H1 (cell line): ENCODE results near the gene LIMK2. TPM values are rescaled to one million over a fixed set of nuclear protein-coding genes. Genes with fewer than 3 reads are reported as not detected.

Experiments used
- CTCF ChIA-PET: fragments of 300-600 bp; sonication (Branson Sonifier 250); formaldehyde crosslinking; loops from one replicate; lab custom pipeline; 2021; ENCODE audit not compliant: partially characterized antibody; lab: Charles Lee
- POLR2A ChIA-PET: fragments of 300-600 bp; sonication (Branson Sonifier 250); formaldehyde crosslinking; loops from one replicate; lab custom pipeline; 2021; ENCODE audit warnings: inconsistent platforms; ENCODE audit not compliant: partially characterized antibody; lab: Charles Lee
- DNase-seq, 2 experiments: peaks; one replicate each; pipeline versions ENCODE4 v3.0.0 to v3.0.0-alpha.2; 2010 to 2022; ENCODE audit warnings: low spot score in 2 of 2, low read depth in 1 of 2, mixed read lengths in 1 of 2
- FAIRE-seq: peaks from 2 replicates; lab custom pipeline; 2011; peaks lifted over from hg19 to GRCh38; lab: Jason Lieb, UNC
- H2AFZ ChIP-seq: 2 replicates; pipeline ENCODE4 v1.8.1; 2012; ENCODE audit warnings: low read length, inconsistent platforms
- H2AK5ac ChIP-seq: 2 replicates; pipeline ENCODE4 v1.6.1; 2013; ENCODE audit warnings: low read depth, low read length
- H2BK120ac ChIP-seq: replicated peaks from 2 replicates; pipeline ENCODE3; 2013; ENCODE audit warnings: low read depth, low read length, inconsistent platforms
- H2BK12ac ChIP-seq: 2 replicates; pipeline ENCODE4 v1.6.1; 2013; ENCODE audit warnings: low read depth, low read length
- H2BK15ac ChIP-seq: 2 replicates; pipeline ENCODE4 v1.6.1; 2013; ENCODE audit warnings: low read length
- H2BK20ac ChIP-seq: 2 replicates; pipeline ENCODE4 v1.6.1; 2013; ENCODE audit warnings: low read length
- H2BK5ac ChIP-seq: 2 replicates; pipeline ENCODE4 v1.6.1; 2013; ENCODE audit warnings: low read depth, low read length
- H3K14ac ChIP-seq: 2 replicates; pipeline ENCODE4 v1.6.1; 2013; ENCODE audit warnings: inconsistent platforms; ENCODE audit not compliant: insufficient read length
- H3K18ac ChIP-seq: 2 replicates; pipeline ENCODE4 v1.6.1; 2013; ENCODE audit warnings: low read length; ENCODE audit errors: extremely low read depth
- H3K23ac ChIP-seq: 2 replicates; pipeline ENCODE4 v1.6.1; 2013; ENCODE audit warnings: inconsistent platforms; ENCODE audit not compliant: insufficient read length
- H3K23me2 ChIP-seq: 2 replicates; pipeline ENCODE4 v1.6.1; 2013; ENCODE audit warnings: low read depth, low read length
- H3K27ac ChIP-seq: 2 replicates; pipeline ENCODE4 v1.6.1; 2011; ENCODE audit warnings: low read depth, low read length, inconsistent platforms
- H3K27me3 ChIP-seq, 4 experiments: replicated peaks in 1 of 4; 1 replicate in 1 of 4; 2 replicates in 3 of 4; pipeline versions ENCODE4 v1.6.1 to v1.8.1; 2011 to 2013; ENCODE audit warnings: low read length in 3 of 4, mild to moderate bottlenecking in 3 of 4, inconsistent platforms in 2 of 4, mixed read lengths in 2 of 4, moderate library complexity in 1 of 4; ENCODE audit not compliant: control insufficient read depth in 3 of 4, insufficient read depth in 3 of 4; ENCODE audit errors: extremely low read depth in 1 of 4
- H3K36me3 ChIP-seq, 4 experiments: 2 replicates each; pipeline versions ENCODE4 v1.6.1 to v1.8.1; 2011 to 2013; ENCODE audit warnings: mild to moderate bottlenecking in 4 of 4, low read length in 3 of 4, moderate library complexity in 2 of 4, control low read depth in 1 of 4, inconsistent platforms in 1 of 4; ENCODE audit not compliant: insufficient read depth in 4 of 4, control insufficient read depth in 2 of 4
- H3K4ac ChIP-seq: replicated peaks from 2 replicates; pipeline ENCODE3; 2013; ENCODE audit warnings: low read length, low read depth, mixed read lengths, inconsistent platforms; ENCODE audit not compliant: insufficient read length
- H3K4me1 ChIP-seq, 4 experiments: replicated peaks in 1 of 4; 1 replicate in 1 of 4; 2 replicates in 3 of 4; pipeline versions ENCODE4 v1.6.1 to v1.8.1; 2011 to 2013; ENCODE audit warnings: low read length in 3 of 4, inconsistent platforms in 2 of 4, mixed read lengths in 1 of 4; ENCODE audit not compliant: insufficient read depth in 4 of 4, control insufficient read depth in 3 of 4
- H3K4me2 ChIP-seq, 2 experiments: 2 replicates each; pipeline versions ENCODE4 v1.6.1 to v1.8.1; 2011 to 2013; ENCODE audit warnings: low read depth in 2 of 2, low read length in 2 of 2, control low read depth in 1 of 2, inconsistent platforms in 1 of 2, mild to moderate bottlenecking in 1 of 2; ENCODE audit not compliant: insufficient read depth in 1 of 2
- H3K4me3 ChIP-seq, 4 experiments: fragments of 200-600, 300-600 bp in 1 of 4; sonication (generic), shearing (Covaris generic), sonication (Bioruptor Twin) in 1 of 4; 2 replicates each; pipeline versions ENCODE4 v1.5.1 to v1.8.1; 2011 to 2016; ENCODE audit warnings: low read length in 4 of 4, low read depth in 3 of 4, control low read depth in 2 of 4, inconsistent platforms in 2 of 4, mild to moderate bottlenecking in 2 of 4, mixed read lengths in 1 of 4, moderate library complexity in 1 of 4; ENCODE audit not compliant: insufficient read depth in 2 of 4; ENCODE audit errors: extremely low read depth in 1 of 4
- H3K56ac ChIP-seq: replicated peaks from 2 replicates; pipeline ENCODE3; 2013; ENCODE audit warnings: low read depth, mild to moderate bottlenecking, mixed read lengths, low read length, inconsistent platforms; ENCODE audit not compliant: insufficient read length
- H3K79me1 ChIP-seq: 2 replicates; pipeline ENCODE4 v1.6.1; 2013; ENCODE audit warnings: low read depth, low read length, control low read depth
- H3K79me2 ChIP-seq, 2 experiments: 2 replicates each; pipeline versions ENCODE4 v1.6.1 to v1.8.1; 2012 to 2013; ENCODE audit warnings: low read length in 2 of 2, mild to moderate bottlenecking in 2 of 2, inconsistent platforms in 1 of 2; ENCODE audit not compliant: insufficient read depth in 2 of 2, control insufficient read depth in 1 of 2
- H3K9ac ChIP-seq, 4 experiments: replicated peaks in 1 of 4; 1 replicate in 1 of 4; 2 replicates in 3 of 4; pipeline versions ENCODE4 v1.6.1 to v1.8.1; 2011 to 2013; ENCODE audit warnings: low read depth in 3 of 4, low read length in 3 of 4, control low read depth in 2 of 4, mild to moderate bottlenecking in 2 of 4, moderate library complexity in 2 of 4, inconsistent platforms in 1 of 4; ENCODE audit errors: extremely low read depth in 1 of 4
- H3K9me3 ChIP-seq, 2 experiments: 2 replicates each; pipeline versions ENCODE4 v1.6.1 to v1.8.1; 2012 to 2013; ENCODE audit warnings: mild to moderate bottlenecking in 2 of 2, moderate library complexity in 2 of 2, control low read depth in 1 of 2, inconsistent platforms in 1 of 2, low read depth in 1 of 2, low read length in 1 of 2, mixed read lengths in 1 of 2; ENCODE audit not compliant: insufficient read depth in 2 of 2
- H4K20me1 ChIP-seq, 2 experiments: replicated peaks in 1 of 2; 2 replicates each; pipeline versions ENCODE3 to v1.8.1; 2011 to 2013; ENCODE audit warnings: inconsistent platforms in 2 of 2, low read length in 2 of 2, mild to moderate bottlenecking in 1 of 2; ENCODE audit not compliant: insufficient read depth in 2 of 2, control insufficient read depth in 1 of 2
- H4K5ac ChIP-seq: 2 replicates; pipeline ENCODE4 v1.6.1; 2013; ENCODE audit warnings: low read length, low read depth, mixed read lengths, inconsistent platforms; ENCODE audit not compliant: insufficient read length
- H4K8ac ChIP-seq: 2 replicates; pipeline ENCODE4 v1.8.0; 2013; ENCODE audit warnings: mild to moderate bottlenecking, moderate library complexity, low read length, inconsistent platforms; ENCODE audit not compliant: insufficient read depth; ENCODE audit errors: extremely low read depth
- H4K91ac ChIP-seq: replicated peaks from 2 replicates; pipeline ENCODE3; 2013; ENCODE audit warnings: low read length, mixed read lengths, inconsistent platforms; ENCODE audit not compliant: insufficient read length
- BACH1 ChIP-seq: IDR thresholded peaks from 2 replicates; pipeline ENCODE4 v1.6.1; 2012; ENCODE audit warnings: low read length, improper control_type of control experiment
- CEBPB ChIP-seq: IDR thresholded peaks from 2 replicates; pipeline ENCODE4 v1.6.1; 2012; ENCODE audit warnings: low read depth, low read length
- CHD2 ChIP-seq: IDR thresholded peaks from 2 replicates; pipeline ENCODE4 v1.6.1; 2012; ENCODE audit warnings: low read length, improper control_type of control experiment
- GABPA ChIP-seq: IDR thresholded peaks from 2 replicates; pipeline ENCODE4 v1.6.1; 2011; ENCODE audit warnings: mild to moderate bottlenecking, low read length, moderate library complexity, borderline replicate concordance; ENCODE audit not compliant: insufficient read depth
- KDM4A ChIP-seq: IDR thresholded peaks from one replicate; pipeline ENCODE4 v1.7.1; 2012; ENCODE audit warnings: low read depth, mild to moderate bottlenecking, moderate library complexity, low read length, inconsistent platforms; ENCODE audit not compliant: severe bottlenecking
- MAFK ChIP-seq: IDR thresholded peaks from 2 replicates; pipeline ENCODE4 v1.6.1; 2012; ENCODE audit warnings: low read depth, mild to moderate bottlenecking, improper control_type of control experiment, low read length
- PHF8 ChIP-seq: fragments of 200-600 bp; sonication (generic); conservative IDR thresholded peaks from 2 replicates; pipeline ENCODE4 v1.7.1; 2012; ENCODE audit warnings: low read depth, mild to moderate bottlenecking, inconsistent platforms, low read length, moderate library complexity
- TAF1 ChIP-seq: IDR thresholded peaks from 2 replicates; pipeline ENCODE4 v1.6.1; 2011; ENCODE audit warnings: mild to moderate bottlenecking, low read depth, low read length
- WGBS, 2 experiments: shearing (Covaris generic) in 1 of 2; methylation state at CpG; one replicate each; pipeline versions ENCODE4 v1.1.6 to v1.1.7; 2013 to 2015; ENCODE audit warnings: low lambda C conversion rate in 2 of 2, mixed read lengths in 2 of 2, inconsistent platforms in 1 of 2, low coverage in 1 of 2, missing lambda C conversion rate in 1 of 2; ENCODE audit not compliant: insufficient replicate concordance in 2 of 2, insufficient coverage in 1 of 2, insufficient read length in 1 of 2; ENCODE audit errors: extremely low coverage in 1 of 2, missing lambda C conversion rate in 1 of 2; 5-methylcytosine and 5-hydroxymethylcytosine counted together
- polyA plus RNA-seq, 7 experiments: library from polyadenylated mRNA; depleted of rRNA in 3 of 7; stranded (reverse) in 5 of 7; unstranded in 2 of 7; fragments of >200 nt in 5 of 7; fragments of 200-250 nt in 2 of 7; gene quantifications; 1 replicate in 5 of 7; 2 replicates in 1 of 7; 4 replicates in 1 of 7; pipeline versions ENCODE4 v1.2.1 to v1.2.3, GENCODE V29; 2011 to 2013; ENCODE audit warnings: missing spikeins in 2 of 7, mixed read lengths in 2 of 7
- total RNA-seq: library from RNA; stranded (reverse); fragmentation: NEBNext Ultra II Directional; extraction: Animal tissue kit (Norgen Biotek cat#: 25700); gene quantifications from 2 replicates; pipeline ENCODE4 v1.2.1, GENCODE V29; 2021

LIMK2 gene
- total and polyA plus RNA-seq, 2 of the 8 experiments (the other 6 are each of a cell fraction or from before 2014, with no cell fraction given): 13.2 to 37.6 TPM

DNA sequence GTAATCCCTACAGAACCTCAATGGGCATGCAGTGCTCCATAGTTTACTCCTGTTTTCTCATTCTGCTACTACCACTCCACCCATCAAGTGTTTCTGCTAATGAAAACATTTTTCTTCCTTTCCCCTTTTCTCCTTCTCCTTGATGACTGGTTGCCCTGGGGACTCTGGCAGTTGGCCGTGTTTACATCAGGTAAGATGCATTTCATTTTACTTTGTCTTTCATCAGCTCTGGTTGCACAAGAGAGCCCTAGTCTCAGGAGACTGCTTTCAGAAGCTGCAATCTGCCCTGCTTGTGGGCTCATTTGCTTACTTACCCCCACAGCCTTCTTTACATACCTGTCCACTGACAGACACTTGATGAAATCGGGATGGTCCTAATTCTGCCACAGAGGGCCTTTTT lies 19.6 kb upstream of the LIMK2 start:
- 100% methylated on average over 2 of the region's 2 CpGs; no CpG with 5 or more reads in 1 of the 2 experiments for WGBS, 2 experiments

More for the DNA sequence above, 19.6 kb upstream of the LIMK2 start:
- Histone ChIP-seq H3K4me1 (no peaks in the 10 kb centered on the region), H3K4me3 (no peak overlapping the region), H3K27ac (no peak overlapping the region), H2BK120ac (no peak overlapping the region), H4K8ac (no peak overlapping the region), H3K9ac (no peak overlapping the region), H3K56ac (no peak overlapping the region), H3K79me1 (peaks cover 2% of the 10 kb centered on the region; the same call in 1 of the 2 replicates), H3K4me2 (no peak overlapping the region), H3K18ac (no peak overlapping the region), H3K23me2 (no peaks in the 10 kb centered on the region), H2BK5ac (no peak overlapping the region), H2BK12ac (no peak overlapping the region), H3K9me3 (no peaks in the 10 kb centered on the region), H3K27me3 (no peaks in the 10 kb centered on the region), H4K91ac (no peak overlapping the region), H2AK5ac (no peak overlapping the region), H3K36me3 (peaks cover 0 to 7% (median 0%) of the 10 kb centered on the region in 4 experiments; a peak in 2 of 8 replicates), H3K14ac (no peak overlapping the region), H4K20me1 (peaks cover 0 to 3% of the 10 kb centered on the region in 2 experiments), H2AFZ (no peak overlapping the region), H2BK15ac (no peak overlapping the region), H3K4ac (no peak overlapping the region), H2BK20ac (no peak overlapping the region), H4K5ac (no peak overlapping the region), H3K79me2 (no peaks in the 10 kb centered on the region), H3K23ac (no peak overlapping the region)
- ChIA-PET POLR2A (interaction anchor here (0.7 to 1.2 kb wide), 3 partner anchors 10 to 33 kb away, joined by 3 to 4 read pairs (median 3); no protein-coding TSS in a partner anchor), CTCF (interaction anchor here (0.7 to 4.5 kb wide), 5 partner anchors 9 to 82 kb away, joined by 3 to 18 read pairs (median 10); partner anchors contain the start of gene LIMK2)
- FAIRE-seq (no peak), DNase-seq (no peak)
- TF ChIP-seq KDM4A (no peak), CHD2 (no peak), MAFK (no peak), GABPA (no peak), PHF8 (no peak), BACH1 (no peak), CEBPB (no peak), TAF1 (no peak)
